Nephron progenitor cell (in vitro differentiated cells): Measurements from ENCODE around the gene GATA6.

Source experiments
- DNase-seq: peaks from one replicate; pipeline ENCODE4 v3.0.0; 2021
- H3K27ac Mint-ChIP-seq: 2 replicates; pipeline ENCODE4 v1.8.0; 2021; ENCODE audit warnings: mild to moderate bottlenecking, moderate library complexity, mixed read lengths
- H3K27me3 Mint-ChIP-seq: 2 replicates; pipeline ENCODE4 v1.8.0; 2021; ENCODE audit warnings: mild to moderate bottlenecking, low read depth, mixed read lengths; ENCODE audit not compliant: poor library complexity
- H3K36me3 Mint-ChIP-seq: 2 replicates; pipeline ENCODE4 v1.8.0; 2021; ENCODE audit warnings: low read depth, mixed read lengths
- H3K4me1 Mint-ChIP-seq: 2 replicates; pipeline ENCODE4 v1.8.0; 2021; ENCODE audit warnings: mixed read lengths
- H3K4me3 Mint-ChIP-seq: 2 replicates; pipeline ENCODE4 v1.8.0; 2021; ENCODE audit warnings: mild to moderate bottlenecking, moderate library complexity, mixed read lengths
- H3K9me3 Mint-ChIP-seq: 2 replicates; pipeline ENCODE4 v1.8.0; 2021; ENCODE audit warnings: mild to moderate bottlenecking, moderate library complexity, mixed read lengths
- TF ChIP-seq, protein P1 (sequence below): fragments of 200-600 bp; sonication (generic); IDR thresholded peaks from 2 replicates; pipeline ENCODE4 v1.5.0; 2021; ENCODE audit warnings: antibody characterized with exemption

Gene GATA6

DNA sequence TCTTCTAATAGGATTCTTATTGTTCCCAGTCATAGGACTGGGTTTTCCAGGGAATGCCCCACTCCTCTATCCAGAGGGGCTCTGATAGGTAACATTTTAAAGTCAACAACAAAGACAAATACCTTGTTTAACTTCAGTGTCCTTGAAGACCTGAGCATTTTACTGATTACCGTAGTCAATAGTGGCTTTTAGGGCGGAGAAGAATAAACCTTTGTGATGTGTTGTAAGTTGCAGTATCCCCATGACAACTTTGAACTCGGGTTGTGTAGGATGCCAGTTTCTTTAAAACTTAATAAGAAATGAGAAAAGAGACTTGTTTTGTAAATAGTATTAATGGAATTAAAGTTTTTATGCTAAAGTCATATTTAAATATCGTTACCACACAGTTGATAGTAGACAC is 6.0 kb downstream of the GATA6 start:
- Mint-ChIP-seq H3K27ac (no peak overlapping the region), H3K36me3 (peaks cover 5% of the 10 kb centered on the region), H3K9me3 (peaks cover 12% of the 10 kb centered on the region), H3K27me3 (peaks cover 93% of the 10 kb centered on the region), H3K4me3 (no peak overlapping the region), H3K4me1 (peaks cover 30% of the 10 kb centered on the region)
- no peak for DNase-seq
- TF ChIP-seq, protein P1, sequence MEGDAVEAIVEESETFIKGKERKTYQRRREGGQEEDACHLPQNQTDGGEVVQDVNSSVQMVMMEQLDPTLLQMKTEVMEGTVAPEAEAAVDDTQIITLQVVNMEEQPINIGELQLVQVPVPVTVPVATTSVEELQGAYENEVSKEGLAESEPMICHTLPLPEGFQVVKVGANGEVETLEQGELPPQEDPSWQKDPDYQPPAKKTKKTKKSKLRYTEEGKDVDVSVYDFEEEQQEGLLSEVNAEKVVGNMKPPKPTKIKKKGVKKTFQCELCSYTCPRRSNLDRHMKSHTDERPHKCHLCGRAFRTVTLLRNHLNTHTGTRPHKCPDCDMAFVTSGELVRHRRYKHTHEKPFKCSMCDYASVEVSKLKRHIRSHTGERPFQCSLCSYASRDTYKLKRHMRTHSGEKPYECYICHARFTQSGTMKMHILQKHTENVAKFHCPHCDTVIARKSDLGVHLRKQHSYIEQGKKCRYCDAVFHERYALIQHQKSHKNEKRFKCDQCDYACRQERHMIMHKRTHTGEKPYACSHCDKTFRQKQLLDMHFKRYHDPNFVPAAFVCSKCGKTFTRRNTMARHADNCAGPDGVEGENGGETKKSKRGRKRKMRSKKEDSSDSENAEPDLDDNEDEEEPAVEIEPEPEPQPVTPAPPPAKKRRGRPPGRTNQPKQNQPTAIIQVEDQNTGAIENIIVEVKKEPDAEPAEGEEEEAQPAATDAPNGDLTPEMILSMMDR, result no peak

DNA sequence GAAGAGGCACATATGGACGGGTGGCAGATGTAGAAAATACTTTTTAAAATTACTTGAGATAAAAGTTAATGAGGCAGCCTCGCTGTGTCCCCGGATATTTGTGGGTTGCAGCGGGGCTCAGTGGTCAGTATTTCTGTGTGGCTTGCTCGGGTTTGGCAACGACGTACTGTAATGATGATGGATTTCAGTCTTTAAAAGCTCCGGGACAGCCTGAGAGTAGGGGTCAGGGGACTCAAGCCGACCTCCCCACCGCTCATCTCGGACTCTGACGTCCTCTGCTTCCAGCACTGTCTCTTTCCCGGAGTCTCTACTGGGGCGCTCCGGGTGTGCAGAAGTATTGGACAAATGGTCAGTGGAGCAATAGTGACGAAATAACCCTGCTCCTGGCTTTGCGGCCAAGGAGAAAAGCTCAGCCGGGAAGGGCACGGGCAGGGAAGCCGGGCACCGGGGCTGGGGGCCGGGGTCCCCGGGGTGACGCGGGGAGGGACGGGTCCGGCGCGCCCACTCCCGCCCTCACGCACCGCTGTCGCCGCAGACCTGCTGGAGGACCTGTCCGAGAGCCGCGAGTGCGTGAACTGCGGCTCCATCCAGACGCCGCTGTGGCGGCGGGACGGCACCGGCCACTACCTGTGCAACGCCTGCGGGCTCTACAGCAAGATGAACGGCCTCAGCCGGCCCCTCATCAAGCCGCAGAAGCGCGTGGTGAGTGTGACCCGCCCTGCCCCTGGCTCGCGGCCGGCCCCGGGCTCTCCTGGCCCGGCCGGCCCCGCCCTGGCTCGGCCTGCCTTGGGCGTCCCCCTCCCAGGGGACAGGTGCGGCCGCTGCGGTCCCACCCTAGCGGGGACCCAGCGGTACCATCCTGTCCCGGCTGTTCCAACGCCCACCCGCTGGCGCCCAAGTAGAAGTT is 7.3 kb downstream of the GATA6 start:
- TF ChIP-seq, protein P1, result no peak
- peaks cover 12% of the 10 kb centered on the region for H3K9me3 Mint-ChIP-seq
- H3K27ac Mint-ChIP-seq, result no peak overlapping the region
- peak; percentile 47 for DNase-seq
- peaks cover 5% of the 10 kb centered on the region for H3K36me3 Mint-ChIP-seq
- H3K4me1 Mint-ChIP-seq, result peaks cover 23% of the 10 kb centered on the region
- peaks cover 95% of the 10 kb centered on the region for H3K27me3 Mint-ChIP-seq
- peak overlapping the region; percentile 68 for H3K4me3 Mint-ChIP-seq

DNA sequence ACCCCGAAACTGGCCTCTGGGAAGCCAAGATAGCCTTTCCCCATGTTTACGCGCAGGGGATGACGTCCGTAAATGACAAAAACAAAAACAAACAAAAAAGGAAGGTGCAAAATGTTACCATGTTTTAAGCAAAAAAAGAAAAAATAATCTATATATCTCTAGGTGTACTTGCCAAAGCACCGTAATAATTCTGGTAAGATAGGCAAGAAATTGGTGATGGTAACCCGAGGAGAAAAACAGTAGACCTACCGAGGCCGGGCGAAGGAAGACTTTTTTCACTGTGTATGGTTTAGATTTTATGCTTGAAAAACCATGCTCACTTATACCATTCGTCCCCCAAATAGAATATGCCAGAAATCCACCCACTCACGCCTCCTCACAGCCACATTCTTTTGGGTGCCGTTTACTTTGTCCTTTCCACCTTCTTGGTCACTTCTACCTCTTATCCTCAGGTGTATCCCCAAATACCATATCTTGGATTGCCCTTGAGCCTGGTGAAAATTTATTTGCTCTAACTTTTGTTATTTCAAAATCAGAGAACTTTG is 8.0 kb downstream of the GATA6 start:
- Mint-ChIP-seq H3K27ac (no peak overlapping the region), H3K27me3 (peaks cover 92% of the 10 kb centered on the region), H3K36me3 (peaks cover 5% of the 10 kb centered on the region), H3K4me1 (peaks cover 22% of the 10 kb centered on the region), H3K4me3 (peak overlapping the region; percentile 68), H3K9me3 (peaks cover 12% of the 10 kb centered on the region)
- DNase-seq, result no peak
- TF ChIP-seq, protein P1, result no peak

DNA sequence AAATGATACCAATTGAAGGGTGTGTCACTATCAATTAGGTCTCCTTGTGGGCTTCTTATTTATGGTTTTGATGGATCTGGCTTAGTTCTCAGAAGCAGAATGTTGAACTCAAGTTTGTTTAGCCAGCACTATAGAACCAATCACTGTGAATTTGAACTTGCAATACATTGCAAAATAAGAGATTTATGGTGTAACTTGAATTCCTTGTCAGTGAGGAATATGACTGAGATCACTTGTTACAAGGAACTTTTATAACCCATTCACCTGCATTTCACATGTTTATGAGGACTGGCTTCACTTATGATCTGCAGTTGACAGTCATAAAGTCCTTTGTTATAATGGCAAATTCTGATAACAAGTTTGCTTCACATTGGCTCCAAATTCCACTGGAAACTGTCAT is 9.8 kb downstream of the GATA6 start:
- Mint-ChIP-seq H3K27ac (no peak overlapping the region), H3K9me3 (no peaks in the 10 kb centered on the region), H3K36me3 (peaks cover 5% of the 10 kb centered on the region), H3K4me1 (peaks cover 12% of the 10 kb centered on the region), H3K27me3 (peaks cover 79% of the 10 kb centered on the region), H3K4me3 (no peak overlapping the region)
- TF ChIP-seq, protein P1, result no peak
- no peak for DNase-seq

DNA sequence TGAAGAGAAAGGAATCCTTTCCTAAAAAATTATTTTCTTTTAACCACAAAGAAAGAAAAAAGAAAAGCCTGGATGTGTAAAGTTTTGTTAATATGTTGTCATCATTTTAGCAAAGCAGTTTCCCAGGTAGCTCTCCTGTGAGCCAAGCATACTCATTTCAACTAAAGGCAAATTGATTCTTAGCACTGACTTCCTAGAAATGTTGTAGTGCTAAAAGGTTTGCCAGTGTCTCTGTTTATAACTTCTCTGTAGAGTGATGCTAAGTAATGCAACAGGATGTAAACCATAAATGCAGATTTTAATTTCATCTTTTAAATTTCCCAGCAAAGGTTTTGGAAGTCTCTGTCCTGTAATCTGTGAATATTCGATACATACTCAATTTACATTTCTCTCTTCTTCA is 10.2 kb downstream of the GATA6 start:
- DNase-seq, result no peak
- TF ChIP-seq, protein P1, result no peak
- H3K9me3 Mint-ChIP-seq, result no peaks in the 10 kb centered on the region
- no peak overlapping the region for H3K27ac Mint-ChIP-seq
- H3K4me1 Mint-ChIP-seq, result peaks cover 12% of the 10 kb centered on the region
- H3K36me3 Mint-ChIP-seq, result peaks cover 5% of the 10 kb centered on the region
- peaks cover 74% of the 10 kb centered on the region for H3K27me3 Mint-ChIP-seq
- no peak overlapping the region for H3K4me3 Mint-ChIP-seq
